HepG2 (cell line): ENCODE results near the gene SNAP23. TPM values are rescaled to one million over a fixed set of nuclear protein-coding genes. Genes with fewer than 3 reads are reported as not detected.

Experiments used
- ATAD3A ChIP-seq: sonication (generic); formaldehyde crosslinking; IDR thresholded peaks from 2 replicates; pipeline ENCODE4 v1.4.0; 2020; ENCODE audit warnings: missing genetic modification reagents
- ATRX ChIP-seq: sonication (generic); formaldehyde crosslinking; IDR thresholded peaks from 2 replicates; pipeline ENCODE4 v1.4.0; 2020; ENCODE audit warnings: missing genetic modification reagents, borderline replicate concordance
- CEBPB ChIP-seq: IDR thresholded peaks from 2 replicates; pipeline ENCODE4 v1.6.1; 2011; ENCODE audit warnings: low read depth, low read length, improper control_type of control experiment, borderline replicate concordance
- CEBPG ChIP-seq: IDR thresholded peaks from 2 replicates; pipeline ENCODE4 v1.6.1; 2016
- DNMT1 ChIP-seq: sonication (generic); formaldehyde crosslinking; IDR thresholded peaks from 2 replicates; pipeline ENCODE4 v1.5.1; 2020; ENCODE audit warnings: mild to moderate bottlenecking, missing genetic modification reagents
- DRAP1 ChIP-seq: IDR thresholded peaks from 2 replicates; pipeline ENCODE4 v1.6.1; 2016; ENCODE audit warnings: missing genetic modification reagents, missing compliant biosample characterization
- ELF1 ChIP-seq: sonication (generic); formaldehyde crosslinking; IDR thresholded peaks from 2 replicates; pipeline ENCODE4 v1.4.0; 2020; ENCODE audit warnings: missing genetic modification reagents
- FOSL1 ChIP-seq: sonication (generic); formaldehyde crosslinking; IDR thresholded peaks from 2 replicates; pipeline ENCODE4 v1.9.0; 2021; ENCODE audit warnings: missing genetic modification reagents, borderline replicate concordance
- FOXO4 ChIP-seq: sonication (generic); formaldehyde crosslinking; conservative IDR thresholded peaks from 2 replicates; pipeline ENCODE4 v1.8.1; 2023; ENCODE audit warnings: missing genetic modification reagents
- GTF3A ChIP-seq: sonication (generic); formaldehyde crosslinking; conservative IDR thresholded peaks from 2 replicates; pipeline ENCODE4 v1.4.0; 2020; ENCODE audit warnings: mild to moderate bottlenecking, missing genetic modification reagents
- HES4 ChIP-seq: sonication (generic); formaldehyde crosslinking; IDR thresholded peaks from 2 replicates; pipeline ENCODE4 v1.9.0; 2021; ENCODE audit warnings: mild to moderate bottlenecking, missing genetic modification reagents, borderline replicate concordance
- MEIS1 ChIP-seq: sonication (generic); formaldehyde crosslinking; IDR thresholded peaks from 2 replicates; pipeline ENCODE4 v1.9.0; 2021; ENCODE audit warnings: mild to moderate bottlenecking, missing genetic modification reagents, moderate library complexity, borderline replicate concordance
- POLR2A ChIP-seq, 2 experiments: IDR thresholded peaks; 2 replicates each; pipeline ENCODE4 v1.6.1; 2011; ENCODE audit warnings: low read depth in 2 of 2, low read length in 2 of 2, mild to moderate bottlenecking in 1 of 2, moderate library complexity in 1 of 2; ENCODE audit not compliant: insufficient read depth in 1 of 2
- RORA ChIP-seq: sonication (generic); formaldehyde crosslinking; IDR thresholded peaks from 2 replicates; pipeline ENCODE4 v1.5.0; 2020; ENCODE audit warnings: mild to moderate bottlenecking, missing genetic modification reagents, moderate library complexity
- SYNCRIP ChIP-seq: fragments of 200-400 bp; formaldehyde crosslinking; IDR thresholded peaks from 2 replicates; pipeline ENCODE4 v1.6.1; 2018; ENCODE audit warnings: mild to moderate bottlenecking, low read depth, low read length; ENCODE audit not compliant: insufficient read depth
- THAP11 ChIP-seq: IDR thresholded peaks from 2 replicates; pipeline ENCODE4 v1.6.1; 2016; ENCODE audit warnings: missing biosample characterization, missing genetic modification reagents
- ZBTB2 ChIP-seq: sonication (generic); formaldehyde crosslinking; IDR thresholded peaks from 2 replicates; pipeline ENCODE4 v1.8.0; 2022; ENCODE audit warnings: low read depth, missing genetic modification reagents
- ZNF354B ChIP-seq: sonication (generic); formaldehyde crosslinking; IDR thresholded peaks from 2 replicates; pipeline ENCODE4 v1.8.0; 2022; ENCODE audit warnings: mild to moderate bottlenecking, missing genetic modification reagents
- ZNF674 ChIP-seq: sonication (generic); formaldehyde crosslinking; IDR thresholded peaks from 2 replicates; pipeline ENCODE4 v1.5.0; 2020; ENCODE audit warnings: low read depth, mild to moderate bottlenecking, missing genetic modification reagents
- ZNF775 ChIP-seq: sonication (generic); formaldehyde crosslinking; IDR thresholded peaks from 2 replicates; pipeline ENCODE4 v1.4.0; 2020; ENCODE audit warnings: missing genetic modification reagents, mild to moderate bottlenecking, moderate library complexity, borderline replicate concordance
- polyA plus RNA-seq, 8 experiments: library from polyadenylated mRNA; depleted of rRNA in 3 of 8; stranded (reverse) in 7 of 8; unstranded in 1 of 8; fragments of >200 nt; fragmentation: Illumina TruSeq in 4 of 8; extraction: Trizol in 4 of 8; gene quantifications; 2 replicates each; pipeline versions ENCODE4 v1.2.1 to v1.2.3, GENCODE V29; 2011 to 2016; ENCODE audit warnings: low read depth in 4 of 8, missing spikeins in 1 of 8, mixed read lengths in 1 of 8; ENCODE audit not compliant: insufficient read depth in 1 of 8
- total RNA-seq, 5 experiments: library from RNA; depleted of rRNA; stranded (reverse); fragments of >200 nt; fragmentation: Illumina TruSeq; extraction: Trizol; gene quantifications; 2 replicates each; pipeline ENCODE4 v1.2.3, GENCODE V29; 2016; ENCODE audit warnings: low read depth in 1 of 5
- TF ChIP-seq, protein P1 (sequence below): IDR thresholded peaks from 2 replicates; pipeline ENCODE4 v1.6.1; 2016
- TF ChIP-seq, protein P2 (sequence below): sonication (generic); formaldehyde crosslinking; IDR thresholded peaks from 2 replicates; pipeline ENCODE4 v1.4.0; 2020; ENCODE audit warnings: missing genetic modification reagents
- TF ChIP-seq, protein P3 (sequence below): sonication (generic); formaldehyde crosslinking; IDR thresholded peaks from 2 replicates; pipeline ENCODE4 v1.5.1; 2020; ENCODE audit warnings: mild to moderate bottlenecking, missing genetic modification reagents

The SNAP23 gene
- total and polyA plus RNA-seq, 2 of the 13 experiments (the other 11 are each of a cell fraction or from before 2014, with no cell fraction given) = 37.0 to 101 TPM

DNA sequence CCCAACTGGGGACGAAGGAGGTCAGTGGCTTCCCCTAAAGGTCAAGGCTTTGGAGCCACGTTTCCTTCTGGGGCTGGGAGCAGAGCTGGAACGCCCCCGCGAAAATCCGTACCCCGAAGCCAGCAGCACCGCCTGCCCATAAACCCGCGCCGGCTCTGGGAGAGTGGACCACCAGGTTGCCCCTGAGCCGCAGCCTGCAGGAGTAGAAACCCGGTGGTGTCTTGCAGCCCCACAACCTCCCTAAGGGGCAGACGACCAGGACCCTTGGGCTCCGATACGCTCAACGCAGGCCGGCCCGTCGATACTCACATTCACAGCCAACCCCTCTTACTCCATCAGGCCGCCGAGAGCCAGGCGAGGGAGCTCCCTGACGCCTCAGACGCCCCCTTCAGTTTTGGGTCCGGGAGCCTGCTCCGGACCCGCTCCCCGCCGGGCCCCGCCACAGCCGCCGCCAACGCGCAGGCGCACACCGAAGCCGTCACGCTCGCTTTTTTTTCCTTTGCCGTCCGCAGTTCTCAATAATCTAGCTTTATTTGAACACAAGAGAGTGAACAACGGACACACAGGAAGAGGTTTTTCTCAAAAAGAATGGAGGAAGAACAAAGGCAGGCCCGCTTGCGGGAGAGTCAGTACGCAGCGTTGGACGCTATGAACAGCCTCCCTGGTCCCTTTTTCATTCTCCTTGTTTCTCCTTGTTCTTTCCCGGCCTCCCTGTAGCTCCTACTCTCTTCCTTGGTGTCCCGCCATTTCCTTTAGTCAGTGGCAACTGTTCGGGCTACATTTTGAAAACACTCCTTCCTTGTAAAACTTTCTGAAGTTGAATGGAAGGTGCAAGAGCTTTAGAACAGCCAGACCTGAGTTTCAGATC lies 4.5 kb upstream of the SNAP23 start, which contains the start of gene ZNF106 (continued):
- TF ChIP-seq, protein P1, sequence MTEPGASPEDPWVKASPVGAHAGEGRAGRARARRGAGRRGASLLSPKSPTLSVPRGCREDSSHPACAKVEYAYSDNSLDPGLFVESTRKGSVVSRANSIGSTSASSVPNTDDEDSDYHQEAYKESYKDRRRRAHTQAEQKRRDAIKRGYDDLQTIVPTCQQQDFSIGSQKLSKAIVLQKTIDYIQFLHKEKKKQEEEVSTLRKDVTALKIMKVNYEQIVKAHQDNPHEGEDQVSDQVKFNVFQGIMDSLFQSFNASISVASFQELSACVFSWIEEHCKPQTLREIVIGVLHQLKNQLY (CRISPR knock-in tag) = no peak
- no peak for TF ChIP-seq FOXO4 (CRISPR knock-in tag)
- no peak for TF ChIP-seq ATAD3A
- no peak for TF ChIP-seq RORA
- TF ChIP-seq HES4 (CRISPR knock-in tag) = 0 out of 2 replicates have a peak, but pooled peaks have one; percentile 45
- TF ChIP-seq ATRX (CRISPR knock-in tag) = no peak
- TF ChIP-seq DNMT1 = no peak
- TF ChIP-seq, protein P2, sequence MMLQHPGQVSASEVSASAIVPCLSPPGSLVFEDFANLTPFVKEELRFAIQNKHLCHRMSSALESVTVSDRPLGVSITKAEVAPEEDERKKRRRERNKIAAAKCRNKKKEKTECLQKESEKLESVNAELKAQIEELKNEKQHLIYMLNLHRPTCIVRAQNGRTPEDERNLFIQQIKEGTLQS (CRISPR knock-in tag) = no peak
- TF ChIP-seq ZBTB2 (CRISPR knock-in tag) = no peak
- no peak for TF ChIP-seq FOSL1 (CRISPR knock-in tag)
- TF ChIP-seq SYNCRIP = no peak
- no peak for TF ChIP-seq CEBPG
- TF ChIP-seq POLR2A (IDR thresholded peaks at IDR 0.05; ENCODE audit: insufficient read depth in 1 of 2, low read depth in 2 of 2, low read length in 2 of 2) = peak; percentile 81 to 92
- TF ChIP-seq ZNF775 = no peak
- TF ChIP-seq THAP11 (CRISPR knock-in tag) = peak; percentile 89
- TF ChIP-seq ZNF674 (CRISPR knock-in tag) = no peak
- TF ChIP-seq GTF3A (CRISPR knock-in tag) = no peak
- no peak for TF ChIP-seq DRAP1
- TF ChIP-seq MEIS1 = no peak
- no peak for TF ChIP-seq CEBPB
- TF ChIP-seq ELF1 (CRISPR knock-in tag) = peak; percentile 94
- TF ChIP-seq ZNF354B = no peak
- TF ChIP-seq, protein P3, sequence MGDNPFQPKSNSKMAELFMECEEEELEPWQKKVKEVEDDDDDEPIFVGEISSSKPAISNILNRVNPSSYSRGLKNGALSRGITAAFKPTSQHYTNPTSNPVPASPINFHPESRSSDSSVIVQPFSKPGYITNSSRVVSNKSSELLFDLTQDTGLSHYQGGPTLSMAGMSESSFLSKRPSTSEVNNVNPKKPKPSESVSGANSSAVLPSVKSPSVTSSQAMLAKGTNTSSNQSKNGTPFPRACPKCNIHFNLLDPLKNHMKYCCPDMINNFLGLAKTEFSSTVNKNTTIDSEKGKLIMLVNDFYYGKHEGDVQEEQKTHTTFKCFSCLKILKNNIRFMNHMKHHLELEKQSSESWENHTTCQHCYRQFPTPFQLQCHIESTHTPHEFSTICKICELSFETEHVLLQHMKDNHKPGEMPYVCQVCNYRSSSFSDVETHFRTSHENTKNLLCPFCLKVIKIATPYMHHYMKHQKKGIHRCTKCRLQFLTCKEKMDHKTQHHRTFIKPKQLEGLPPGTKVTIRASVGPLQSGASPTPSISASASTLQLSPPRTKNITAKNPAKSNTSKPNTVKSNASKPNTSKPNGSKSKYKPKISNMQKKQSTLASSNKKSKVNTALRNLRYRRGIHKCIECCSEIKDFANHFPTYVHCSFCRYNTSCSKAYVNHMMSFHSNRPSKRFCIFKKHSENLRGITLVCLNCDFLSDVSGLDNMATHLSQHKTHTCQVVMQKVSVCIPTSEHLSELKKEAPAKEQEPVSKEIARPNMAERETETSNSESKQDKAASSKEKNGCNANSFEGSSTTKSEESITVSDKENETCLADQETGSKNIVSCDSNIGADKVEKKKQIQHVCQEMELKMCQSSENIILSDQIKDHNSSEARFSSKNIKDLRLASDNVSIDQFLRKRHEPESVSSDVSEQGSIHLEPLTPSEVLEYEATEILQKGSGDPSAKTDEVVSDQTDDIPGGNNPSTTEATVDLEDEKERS (CRISPR knock-in tag) = peak; percentile 60; the same call in 1 of the 2 replicates
